GM21515 (cell line): Measurements from ENCODE around the gene CCDC116.
"Not testable (repeated sequence)": the region's sequence is repeated elsewhere in the genome, so short reads cannot be mapped to it uniquely, and the experiment has no call there.

Experiments
- ATAC-seq: cut with Tn5 transposase; IDR thresholded peaks from one replicate; pipeline ENCODE4 v1.9.1; 2021; ENCODE audit not compliant: unreplicated experiment

CCDC116 gene

GRCh38 chr22:21631025-21631424 is 1.5 kb upstream of the CCDC116 start:
- ATAC-seq = no peak

GRCh38 chr22:21632931-21633330 is 371 bp downstream of the CCDC116 start:
- ATAC-seq = no peak

GRCh38 chr22:21633481-21633880 is 921 bp downstream of the CCDC116 start:
- no peak for ATAC-seq

GRCh38 chr22:21634081-21634480 is 1.5 kb downstream of the CCDC116 start:
- no peak for ATAC-seq

GRCh38 chr22:21634844-21635243 is 2.3 kb downstream of the CCDC116 start:
- no peak for ATAC-seq

- ATAC-seq = no peak
Measured at GRCh38 chr22:21635771-21636510, 3.4 kb downstream of the CCDC116 start.

GRCh38 chr22:21636629-21637218 is 4.2 kb downstream of the CCDC116 start:
- no peak for ATAC-seq

GRCh38 chr22:21637450-21637849 is 4.9 kb downstream of the CCDC116 start:
- ATAC-seq = not testable (repeated sequence)

GRCh38 chr22:21639359-21639758 is 6.8 kb downstream of the CCDC116 start:
- ATAC-seq = no peak

- no peak for ATAC-seq
Measured at GRCh38 chr22:21640810-21641209, 8.2 kb downstream of the CCDC116 start.

GRCh38 chr22:21641417-21641788 is 8.8 kb downstream of the CCDC116 start:
- ATAC-seq = no peak

- ATAC-seq = peak; percentile 93
Measured at GRCh38 chr22:21641789-21642583, 9.4 kb downstream of the CCDC116 start, which contains the start of gene SDF2L1. Gene SDF2L1 (plus strand): TSS chr22:21642302. CDS start chr22:21642337, 35 bp downstream.

GRCh38 chr22:21642584-21643448 is 10.3 kb downstream of the CCDC116 start:
- ATAC-seq = no peak

- ATAC-seq = no peak
Measured at GRCh38 chr22:21643533-21644357, 11.2 kb downstream of the CCDC116 start.

- ATAC-seq = not testable (repeated sequence)
Measured at GRCh38 chr22:21645513-21645912, 13.0 kb downstream of the CCDC116 start.

GRCh38 chr22:21646608-21647590 is 14.3 kb downstream of the CCDC116 start:
- no peak for ATAC-seq

- no peak for ATAC-seq
Measured at GRCh38 chr22:21650280-21650679, 17.7 kb downstream of the CCDC116 start.

GRCh38 chr22:21650823-21651520 is 18.4 kb downstream of the CCDC116 start:
- ATAC-seq = no peak
